ENCODE data around the gene LRRN2. TPM values are rescaled to one million over a fixed set of nuclear protein-coding genes. Genes with fewer than 3 reads are reported as not detected.

LRRN2 gene
- total RNA-seq, 1 donor from 2014 or later: 2.5 TPM

DNA sequence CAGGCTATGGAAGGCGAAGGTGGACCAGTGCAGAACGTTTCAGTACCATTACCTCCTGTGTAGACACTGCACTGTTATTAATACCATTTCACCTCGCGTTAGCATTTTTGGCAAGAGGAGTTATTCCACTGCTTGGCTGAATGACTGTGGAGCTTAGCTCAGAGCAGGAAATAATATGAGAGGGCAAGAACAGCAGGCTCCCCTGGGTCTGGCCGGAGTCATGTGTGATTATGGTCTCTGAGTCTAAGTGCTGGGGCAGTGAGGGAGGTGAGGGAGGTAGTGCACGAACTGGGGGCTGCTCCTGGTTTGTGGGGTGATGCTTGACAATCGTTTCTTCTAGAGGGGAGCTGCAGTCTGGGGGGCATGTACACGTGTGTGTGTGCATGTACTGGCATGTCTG lies 86.4 kb downstream of the LRRN2 start:
- intact Hi-C loops (cut with DNase I): no loop called here

GRCh38 chr1:204598319-204598969 lies 87.1 kb downstream of the LRRN2 start:
- Histone ChIP-seq H3K4me3 (no peak overlapping the region), H3K27ac (no peak overlapping the region), H3K4me1 (no peaks in the 10 kb centered on the region), H3K36me3 (no peaks in the 10 kb centered on the region), H3K9me3 (no peaks in the 10 kb centered on the region), H3K27me3 (ENCODE audit: low read depth) (no peaks in the 10 kb centered on the region)
- intact Hi-C loops (cut with DNase I): no loop called here
- no peak for DNase-seq
- TF ChIP-seq, protein P1, sequence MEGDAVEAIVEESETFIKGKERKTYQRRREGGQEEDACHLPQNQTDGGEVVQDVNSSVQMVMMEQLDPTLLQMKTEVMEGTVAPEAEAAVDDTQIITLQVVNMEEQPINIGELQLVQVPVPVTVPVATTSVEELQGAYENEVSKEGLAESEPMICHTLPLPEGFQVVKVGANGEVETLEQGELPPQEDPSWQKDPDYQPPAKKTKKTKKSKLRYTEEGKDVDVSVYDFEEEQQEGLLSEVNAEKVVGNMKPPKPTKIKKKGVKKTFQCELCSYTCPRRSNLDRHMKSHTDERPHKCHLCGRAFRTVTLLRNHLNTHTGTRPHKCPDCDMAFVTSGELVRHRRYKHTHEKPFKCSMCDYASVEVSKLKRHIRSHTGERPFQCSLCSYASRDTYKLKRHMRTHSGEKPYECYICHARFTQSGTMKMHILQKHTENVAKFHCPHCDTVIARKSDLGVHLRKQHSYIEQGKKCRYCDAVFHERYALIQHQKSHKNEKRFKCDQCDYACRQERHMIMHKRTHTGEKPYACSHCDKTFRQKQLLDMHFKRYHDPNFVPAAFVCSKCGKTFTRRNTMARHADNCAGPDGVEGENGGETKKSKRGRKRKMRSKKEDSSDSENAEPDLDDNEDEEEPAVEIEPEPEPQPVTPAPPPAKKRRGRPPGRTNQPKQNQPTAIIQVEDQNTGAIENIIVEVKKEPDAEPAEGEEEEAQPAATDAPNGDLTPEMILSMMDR (IDR thresholded peaks at IDR 0.05): no peak
- no peak for ATAC-seq

More for the DNA sequence above, 86.4 kb downstream of the LRRN2 start:
- no peak overlapping the region for H3K27ac ChIP-seq
- ATAC-seq (no peak), DNase-seq (no peak)
- H3K27me3 ChIP-seq (ENCODE audit: low read depth): no peaks in the 10 kb centered on the region
- TF ChIP-seq, protein P1 (IDR thresholded peaks at IDR 0.05): no peak
- no peak overlapping the region for H3K4me3 ChIP-seq
- no peaks in the 10 kb centered on the region for H3K9me3 ChIP-seq
- no peaks in the 10 kb centered on the region for H3K4me1 ChIP-seq
- no peaks in the 10 kb centered on the region for H3K36me3 ChIP-seq

- no peak overlapping the region for H3K27ac ChIP-seq
- no peaks in the 10 kb centered on the region for H3K9me3 ChIP-seq
- no peak overlapping the region for H3K4me3 ChIP-seq
- TF ChIP-seq, protein P1 (IDR thresholded peaks at IDR 0.05): no peak
- ATAC-seq: no peak
- no peaks in the 10 kb centered on the region for H3K36me3 ChIP-seq
- DNase-seq: no peak
- H3K4me1 ChIP-seq: no peaks in the 10 kb centered on the region
- H3K27me3 ChIP-seq (ENCODE audit: low read depth): no peaks in the 10 kb centered on the region
- intact Hi-C loops (cut with DNase I): no loop called here
These were observed 93.1 kb downstream of the LRRN2 start for GRCh38 chr1:204592246-204592948.

DNA sequence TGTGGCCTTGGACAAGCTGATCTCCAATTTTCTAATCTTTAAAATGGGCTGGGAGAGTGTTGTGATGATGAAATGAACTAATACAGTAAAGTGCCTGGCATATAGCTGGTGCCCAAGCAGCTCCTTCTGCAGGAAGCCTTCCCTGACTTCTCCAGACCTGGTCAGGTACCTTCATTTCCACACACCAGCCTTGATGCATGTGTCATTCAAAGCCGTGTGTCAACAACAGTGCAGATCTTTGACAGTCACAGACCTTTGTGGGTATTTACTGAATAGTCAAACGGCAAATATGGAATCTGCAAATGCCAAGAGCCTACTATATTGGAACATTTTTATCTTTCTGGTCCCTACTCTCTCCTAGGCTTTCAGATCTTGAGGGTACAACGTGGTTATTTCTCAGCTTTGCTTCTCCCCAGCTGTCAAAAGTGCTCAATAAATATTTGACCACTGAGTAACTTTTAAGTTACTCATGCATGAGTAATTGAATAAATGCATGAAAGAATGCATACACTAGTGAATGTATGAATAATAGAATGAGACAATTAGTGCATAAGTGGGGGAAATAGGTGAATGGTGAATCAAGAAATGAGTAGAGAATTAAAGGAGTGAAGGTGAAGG lies 94.0 kb downstream of the LRRN2 start:
- Histone ChIP-seq H3K4me1 (no peaks in the 10 kb centered on the region), H3K4me3 (no peak overlapping the region), H3K27me3 (ENCODE audit: low read depth) (no peaks in the 10 kb centered on the region), H3K9me3 (no peaks in the 10 kb centered on the region), H3K27ac (no peak overlapping the region), H3K36me3 (no peaks in the 10 kb centered on the region)
- TF ChIP-seq, protein P1 (IDR thresholded peaks at IDR 0.05): no peak
- intact Hi-C loops (cut with DNase I): no loop called here
- ATAC-seq (no peak), DNase-seq (no peak)

DNA sequence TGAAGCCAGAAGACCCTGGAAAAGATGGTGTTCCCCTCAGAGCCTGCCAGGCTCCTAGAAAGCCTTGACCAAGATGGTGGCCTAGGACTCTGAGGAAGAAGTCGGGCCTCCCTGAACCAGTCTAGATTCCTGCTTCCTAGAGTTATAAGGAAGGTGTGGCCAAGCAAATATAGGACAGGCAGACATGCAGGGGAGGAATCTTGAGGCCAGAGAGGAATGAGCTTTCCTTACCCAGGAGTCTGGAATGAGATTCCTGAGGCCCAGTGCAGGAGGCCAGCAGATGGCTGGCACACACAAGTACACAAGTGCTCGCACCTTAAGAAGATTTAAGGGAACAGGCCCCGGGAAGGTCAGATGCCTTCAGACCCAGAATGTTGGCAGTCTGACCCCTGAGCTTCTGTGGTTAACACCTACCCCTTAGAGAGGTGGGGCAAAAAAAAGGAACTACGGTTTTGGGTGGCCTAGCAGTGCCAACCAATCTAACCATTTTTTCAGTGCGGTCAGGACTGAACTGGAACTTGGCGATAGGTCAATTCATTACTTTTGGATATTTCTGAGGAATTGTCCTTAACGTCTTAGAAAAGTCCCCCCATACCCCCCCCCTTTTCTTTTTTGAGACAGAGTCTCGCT lies 96.0 kb downstream of the LRRN2 start:
- intact Hi-C loops (cut with DNase I): no loop called here
- H3K9me3 ChIP-seq: no peaks in the 10 kb centered on the region
- TF ChIP-seq, protein P1 (IDR thresholded peaks at IDR 0.05): no peak
- no peak for ATAC-seq
- H3K27ac ChIP-seq: no peak overlapping the region
- H3K36me3 ChIP-seq: no peaks in the 10 kb centered on the region
- H3K4me1 ChIP-seq: no peaks in the 10 kb centered on the region
- no peak for DNase-seq
- H3K27me3 ChIP-seq (ENCODE audit: low read depth): no peaks in the 10 kb centered on the region
- no peak overlapping the region for H3K4me3 ChIP-seq

All from lower lobe of right lung (tissue), 2 donors.